OCI-LY7 (cell line): ENCODE data around the gene INPP5B.
"Not testable (repeated sequence)": the region's sequence is repeated elsewhere in the genome, so short reads cannot be mapped to it uniquely, and the experiment has no call there.

Experiments used
- EZH2phosphoT487 ChIP-seq: fragments of 200-600 bp; sonication (generic); IDR thresholded peaks from 2 replicates; pipeline ENCODE4 v1.6.1; 2018; ENCODE audit warnings: low read depth, borderline replicate concordance, mild to moderate bottlenecking, mixed run types, antibody characterized with exemption, low read length, moderate library complexity, mixed read lengths
- TF ChIP-seq, protein P1 (sequence below): fragments of 200-600 bp; sonication (generic); conservative IDR thresholded peaks from 2 replicates; pipeline ENCODE4 v1.5.1; 2014; ENCODE audit warnings: mild to moderate bottlenecking, antibody characterized with exemption, low read length, moderate library complexity, mixed read lengths

DNA sequence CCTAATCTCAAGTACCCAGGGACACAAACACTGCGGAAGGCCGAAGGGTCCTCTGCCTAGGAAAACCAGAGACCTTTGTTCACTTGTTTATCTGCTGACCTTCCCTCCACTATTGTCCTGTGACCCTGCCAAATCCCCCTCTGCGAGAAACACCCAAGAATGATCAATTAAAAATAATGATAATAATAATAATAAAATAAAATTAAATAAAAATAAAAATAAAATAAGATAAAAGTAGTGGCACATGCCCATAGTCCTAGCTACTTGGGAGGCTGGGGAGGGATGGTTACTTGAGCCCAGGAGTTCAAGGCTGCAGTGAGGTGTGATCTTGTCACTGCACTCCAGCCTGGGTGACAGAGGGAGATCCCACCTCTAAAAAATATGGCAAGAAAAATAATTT is 49.3 kb downstream of the INPP5B start:
- TF ChIP-seq, protein P1, sequence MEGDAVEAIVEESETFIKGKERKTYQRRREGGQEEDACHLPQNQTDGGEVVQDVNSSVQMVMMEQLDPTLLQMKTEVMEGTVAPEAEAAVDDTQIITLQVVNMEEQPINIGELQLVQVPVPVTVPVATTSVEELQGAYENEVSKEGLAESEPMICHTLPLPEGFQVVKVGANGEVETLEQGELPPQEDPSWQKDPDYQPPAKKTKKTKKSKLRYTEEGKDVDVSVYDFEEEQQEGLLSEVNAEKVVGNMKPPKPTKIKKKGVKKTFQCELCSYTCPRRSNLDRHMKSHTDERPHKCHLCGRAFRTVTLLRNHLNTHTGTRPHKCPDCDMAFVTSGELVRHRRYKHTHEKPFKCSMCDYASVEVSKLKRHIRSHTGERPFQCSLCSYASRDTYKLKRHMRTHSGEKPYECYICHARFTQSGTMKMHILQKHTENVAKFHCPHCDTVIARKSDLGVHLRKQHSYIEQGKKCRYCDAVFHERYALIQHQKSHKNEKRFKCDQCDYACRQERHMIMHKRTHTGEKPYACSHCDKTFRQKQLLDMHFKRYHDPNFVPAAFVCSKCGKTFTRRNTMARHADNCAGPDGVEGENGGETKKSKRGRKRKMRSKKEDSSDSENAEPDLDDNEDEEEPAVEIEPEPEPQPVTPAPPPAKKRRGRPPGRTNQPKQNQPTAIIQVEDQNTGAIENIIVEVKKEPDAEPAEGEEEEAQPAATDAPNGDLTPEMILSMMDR: not testable (repeated sequence)
- not testable (repeated sequence) for TF ChIP-seq EZH2phosphoT487
